ACC112 (cell line): Measurements from ENCODE around the gene KMT2E.

Experiments
- H2AFZ ChIP-seq: fragments of 200-600 bp; sonication (generic); one replicate; pipeline ENCODE4 v1.6.0; 2017; ENCODE audit warnings: antibody characterized with exemption, low read length; ENCODE audit not compliant: unreplicated experiment
- H3K27ac ChIP-seq: fragments of 200-600 bp; sonication (generic); 2 replicates; pipeline ENCODE4 v1.5.1; 2014; ENCODE audit warnings: low read depth, mild to moderate bottlenecking, antibody characterized with exemption, low read length, moderate library complexity
- H3K27me3 ChIP-seq: fragments of 200-600 bp; sonication (generic); 2 replicates; pipeline ENCODE4 v1.6.1; 2014; ENCODE audit warnings: mild to moderate bottlenecking, antibody characterized with exemption, low read length, moderate library complexity, mixed read lengths; ENCODE audit not compliant: insufficient read depth
- H3K36me3 ChIP-seq: fragments of 200-600 bp; sonication (generic); 2 replicates; pipeline ENCODE4 v1.6.1; 2016; ENCODE audit warnings: mild to moderate bottlenecking, antibody characterized with exemption, low read length, moderate library complexity, mixed read lengths; ENCODE audit not compliant: insufficient read depth
- H3K4me1 ChIP-seq: fragments of 200-600 bp; sonication (generic); one replicate; pipeline ENCODE4 v1.6.1; 2016; ENCODE audit warnings: low read length, mixed read lengths; ENCODE audit not compliant: insufficient read depth, unreplicated experiment, control insufficient read depth
- H3K4me3 ChIP-seq: fragments of 200-600 bp; sonication (generic); 2 replicates; pipeline ENCODE4 v1.5.1; 2014; ENCODE audit warnings: mild to moderate bottlenecking, low read depth, low read length
- H3K79me2 ChIP-seq: fragments of 200-600 bp; sonication (generic); one replicate; pipeline ENCODE4 v1.6.0; 2016; ENCODE audit warnings: low read length; ENCODE audit not compliant: control insufficient read depth, unreplicated experiment, insufficient read depth

Gene KMT2E

DNA sequence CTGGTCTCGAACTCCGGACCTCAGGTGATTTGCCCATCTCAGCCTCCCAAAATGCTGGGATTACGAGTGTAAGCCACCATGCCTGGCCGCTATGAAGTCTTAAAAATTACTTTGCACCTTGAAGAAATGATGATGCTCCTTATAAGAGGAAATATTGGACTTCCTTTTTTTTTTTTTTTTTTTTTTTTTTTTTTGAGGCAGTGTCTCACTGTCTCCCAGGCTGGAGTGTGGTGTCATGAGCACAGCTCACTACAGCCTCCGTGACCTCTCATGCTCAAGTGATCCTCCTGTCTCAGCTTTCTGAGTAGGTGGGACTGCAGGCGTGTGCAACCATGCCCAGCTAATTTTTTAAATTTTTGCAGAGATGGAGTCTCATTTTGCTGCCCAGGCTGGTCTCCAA is 65.3 kb downstream of the KMT2E start:
- Histone ChIP-seq H3K4me1 (no peaks in the 10 kb centered on the region), H2AFZ (no peak overlapping the region), H3K36me3 (peaks cover 49% of the 10 kb centered on the region), H3K27ac (no peak overlapping the region), H3K79me2 (no peaks in the 10 kb centered on the region), H3K4me3 (no peak overlapping the region), H3K27me3 (no peaks in the 10 kb centered on the region)

DNA sequence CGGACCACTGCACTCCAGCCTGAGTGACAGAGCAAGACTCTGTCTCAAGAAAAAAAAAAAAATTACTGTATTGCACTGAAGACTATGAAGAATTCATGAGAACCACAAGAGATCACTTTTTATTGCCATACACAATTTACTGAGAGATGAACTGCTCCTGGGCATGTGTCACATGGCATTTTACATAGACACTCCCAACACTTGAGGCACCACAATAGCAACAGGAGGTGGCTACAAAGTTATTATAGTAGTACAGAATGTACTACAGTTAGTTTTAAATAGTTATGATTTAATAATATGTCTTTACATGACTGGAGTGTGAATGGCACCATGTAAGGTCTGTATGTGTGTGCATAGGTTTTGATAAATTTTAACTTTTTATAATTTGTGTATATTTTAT is 70.6 kb downstream of the KMT2E start:
- peaks cover 17% of the 10 kb centered on the region; the same call in 1 of the 2 replicates for H3K36me3 ChIP-seq
- no peak overlapping the region for H2AFZ ChIP-seq
- peaks cover 6% of the 10 kb centered on the region for H3K79me2 ChIP-seq
- H3K27me3 ChIP-seq = no peaks in the 10 kb centered on the region
- H3K4me3 ChIP-seq = no peak overlapping the region
- H3K27ac ChIP-seq = no peak overlapping the region
- H3K4me1 ChIP-seq = peaks cover 4% of the 10 kb centered on the region

GRCh38 chr7:105086850-105087249 is 72.8 kb downstream of the KMT2E start:
- Histone ChIP-seq H3K36me3 (peaks cover 33% of the 10 kb centered on the region; the same call in 1 of the 2 replicates), H3K79me2 (peaks cover 6% of the 10 kb centered on the region), H3K4me1 (peaks cover 4% of the 10 kb centered on the region), H3K4me3 (no peak overlapping the region), H3K27ac (no peak overlapping the region), H2AFZ (no peak overlapping the region), H3K27me3 (no peaks in the 10 kb centered on the region)

DNA sequence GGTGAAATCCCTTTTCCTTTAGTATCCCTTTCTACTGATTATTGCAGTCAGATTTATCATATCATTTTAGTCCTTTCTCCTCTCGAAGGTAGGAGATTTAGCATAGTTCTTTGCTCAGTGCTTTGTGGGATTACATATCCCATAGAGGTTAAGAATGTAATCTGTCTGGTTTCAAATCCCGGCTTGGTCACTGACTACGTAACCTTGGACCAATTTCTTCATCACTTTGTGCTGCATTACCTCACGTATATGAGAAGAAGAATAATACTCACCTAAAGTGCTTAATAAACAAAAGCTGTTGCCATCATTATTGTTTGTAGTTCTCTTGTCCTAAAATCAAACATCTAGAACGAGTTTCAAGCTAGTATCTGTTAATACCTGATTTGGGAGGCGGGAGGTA is 74.0 kb downstream of the KMT2E start:
- Histone ChIP-seq H3K36me3 (peaks cover 37% of the 10 kb centered on the region; the same call in 1 of the 2 replicates), H3K4me1 (peaks cover 4% of the 10 kb centered on the region), H3K27me3 (no peaks in the 10 kb centered on the region), H3K27ac (no peak overlapping the region), H3K79me2 (peaks cover 6% of the 10 kb centered on the region), H3K4me3 (no peak overlapping the region), H2AFZ (no peak overlapping the region)

DNA sequence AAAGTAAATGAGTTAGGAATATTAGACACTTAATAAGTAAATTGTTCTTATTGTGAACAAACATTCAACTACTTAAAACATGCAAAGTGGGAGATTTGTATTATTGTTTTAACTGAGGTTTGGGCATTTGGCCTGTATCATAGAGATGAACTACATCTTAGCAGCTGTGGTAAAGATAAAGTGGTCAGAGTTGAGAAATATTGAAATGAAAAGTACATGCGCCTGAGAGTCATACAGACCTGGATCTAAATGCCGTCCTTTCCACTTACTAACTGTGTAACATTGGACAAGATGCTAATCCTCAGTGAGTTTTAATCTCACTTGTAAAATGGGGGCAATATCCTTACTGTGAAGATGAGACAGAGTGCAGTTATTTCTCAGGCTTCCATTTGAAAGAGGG is 74.5 kb downstream of the KMT2E start:
- no peak overlapping the region for H3K27ac ChIP-seq
- no peaks in the 10 kb centered on the region for H3K27me3 ChIP-seq
- peaks cover 33% of the 10 kb centered on the region; the same call in 1 of the 2 replicates for H3K36me3 ChIP-seq
- H3K4me1 ChIP-seq = peaks cover 4% of the 10 kb centered on the region
- no peak overlapping the region for H3K4me3 ChIP-seq
- H2AFZ ChIP-seq = no peak overlapping the region
- H3K79me2 ChIP-seq = peaks cover 6% of the 10 kb centered on the region

DNA sequence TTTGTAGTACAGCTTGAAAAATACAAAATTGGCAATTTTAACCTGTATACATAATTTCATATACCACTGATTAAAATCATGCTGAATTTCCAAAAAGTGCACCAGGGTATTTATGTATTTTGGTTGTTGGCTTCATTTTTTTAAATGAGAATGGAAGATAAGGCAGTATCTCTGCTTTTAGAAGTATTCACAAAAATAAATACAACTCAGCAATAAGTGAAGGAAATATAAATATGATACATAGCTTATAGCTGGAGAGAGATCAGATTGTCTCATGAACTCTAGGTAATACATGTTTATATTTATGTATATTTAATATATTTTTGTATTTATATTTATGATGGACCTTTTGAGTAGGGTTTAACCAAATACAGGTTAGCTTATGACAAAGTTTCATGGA is 81.0 kb downstream of the KMT2E start:
- Histone ChIP-seq H3K4me3 (no peak overlapping the region), H3K27ac (no peak overlapping the region; the same call in 1 of the 2 replicates), H3K79me2 (peaks cover 9% of the 10 kb centered on the region), H3K4me1 (peaks cover 38% of the 10 kb centered on the region), H2AFZ (no peak overlapping the region), H3K36me3 (peaks cover 53% of the 10 kb centered on the region), H3K27me3 (no peaks in the 10 kb centered on the region)

DNA sequence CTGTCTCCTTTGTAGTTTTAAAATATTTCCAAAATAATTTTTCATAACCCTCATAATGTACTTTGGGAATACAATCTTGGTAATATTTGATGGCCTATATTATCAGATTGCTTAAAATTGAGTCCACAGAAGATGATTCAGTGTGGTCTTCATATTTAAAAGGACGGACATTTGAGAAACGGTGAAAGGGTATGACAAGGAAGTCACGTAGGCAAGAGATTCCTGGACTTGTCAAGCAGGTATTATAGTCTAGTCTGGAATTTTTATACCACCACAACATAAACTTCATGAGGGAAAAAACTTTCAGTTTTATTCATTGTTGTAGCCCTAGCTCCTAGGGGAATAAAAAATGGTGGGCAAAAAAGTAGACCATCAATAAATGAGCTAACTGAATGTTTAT is 82.3 kb downstream of the KMT2E start:
- H3K4me3 ChIP-seq = no peak overlapping the region
- H3K27ac ChIP-seq = peak overlapping the region; percentile 89
- H3K4me1 ChIP-seq = peaks cover 51% of the 10 kb centered on the region
- H2AFZ ChIP-seq = no peak overlapping the region
- H3K27me3 ChIP-seq = no peaks in the 10 kb centered on the region
- peaks cover 17% of the 10 kb centered on the region for H3K79me2 ChIP-seq
- H3K36me3 ChIP-seq = peaks cover 51% of the 10 kb centered on the region

- Histone ChIP-seq H3K27ac (peak overlapping the region; percentile 89), H3K79me2 (peaks cover 17% of the 10 kb centered on the region)
These were observed 83.6 kb downstream of the KMT2E start for GRCh38 chr7:105097619-105098018.

DNA sequence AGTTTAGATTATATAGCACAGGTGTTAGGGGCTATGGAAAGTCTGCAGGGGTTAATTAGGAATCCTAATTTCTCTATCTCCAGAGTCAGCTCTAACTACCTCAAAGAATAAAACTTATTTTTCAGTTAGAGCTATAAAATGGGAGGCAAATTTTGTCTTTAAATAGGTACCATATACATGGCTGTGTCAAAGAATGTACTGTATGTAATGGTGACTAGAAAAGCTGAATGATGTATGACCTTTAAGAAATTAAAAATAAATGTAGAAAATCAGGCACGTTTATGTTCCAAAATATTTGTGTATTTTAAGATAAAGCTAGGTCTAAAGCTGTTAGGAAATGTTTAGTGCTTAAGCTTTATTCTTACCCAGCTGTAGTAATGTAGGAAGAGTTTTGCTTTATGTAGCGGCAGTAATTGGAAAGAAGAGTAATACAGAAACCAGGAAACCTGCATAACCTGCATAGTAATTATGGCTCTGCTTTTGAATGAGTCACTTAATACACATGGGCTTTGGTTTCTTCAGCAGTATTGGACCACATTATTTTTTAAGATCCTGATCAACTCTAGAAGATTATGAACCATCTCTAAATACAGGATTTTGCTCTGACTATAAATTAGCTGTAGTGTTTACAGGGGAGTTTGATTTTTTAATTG is 85.0 kb downstream of the KMT2E start:
- no peak overlapping the region for H3K4me3 ChIP-seq

More at GRCh38 chr7:105097619-105098018, 83.6 kb downstream of the KMT2E start:
- no peak overlapping the region for H2AFZ ChIP-seq
- peak overlapping the region; percentile 11; the same call in 1 of the 2 replicates for H3K4me3 ChIP-seq
- no peaks in the 10 kb centered on the region for H3K27me3 ChIP-seq
- peaks cover 41% of the 10 kb centered on the region for H3K36me3 ChIP-seq
- H3K4me1 ChIP-seq = peaks cover 55% of the 10 kb centered on the region

DNA sequence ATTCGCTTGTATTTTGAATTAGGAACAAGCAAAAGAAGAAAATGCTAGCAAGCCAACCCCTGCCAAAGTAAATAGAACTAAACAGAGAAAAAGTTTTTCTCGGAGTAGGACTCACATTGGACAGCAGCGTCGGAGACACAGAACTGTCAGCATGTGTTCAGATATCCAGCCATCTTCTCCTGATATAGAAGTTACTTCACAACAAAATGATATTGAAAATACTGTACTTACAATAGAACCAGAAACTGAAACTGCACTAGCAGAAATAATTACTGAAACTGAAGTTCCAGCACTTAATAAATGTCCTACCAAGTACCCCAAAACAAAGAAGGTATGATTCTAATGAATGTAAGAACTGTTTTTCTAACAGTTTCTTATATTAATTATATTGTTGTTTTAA is 87.9 kb downstream of the KMT2E start:
- H3K4me1 ChIP-seq = peaks cover 48% of the 10 kb centered on the region
- no peak overlapping the region for H3K27ac ChIP-seq
- H3K36me3 ChIP-seq = peaks cover 36% of the 10 kb centered on the region
- no peaks in the 10 kb centered on the region for H3K27me3 ChIP-seq
- peaks cover 14% of the 10 kb centered on the region for H3K79me2 ChIP-seq
- no peak overlapping the region for H2AFZ ChIP-seq
- H3K4me3 ChIP-seq = no peak overlapping the region

More for the DNA sequence above, 85.0 kb downstream of the KMT2E start:
- peak overlapping the region; percentile 89 for H3K27ac ChIP-seq
- H2AFZ ChIP-seq = no peak overlapping the region
- no peaks in the 10 kb centered on the region for H3K27me3 ChIP-seq
- peaks cover 39% of the 10 kb centered on the region for H3K36me3 ChIP-seq
- peaks cover 55% of the 10 kb centered on the region for H3K4me1 ChIP-seq
- peaks cover 20% of the 10 kb centered on the region for H3K79me2 ChIP-seq
